GM23338 (cell line): Measurements from ENCODE around the gene DOCK4. TPM values are rescaled to one million over a fixed set of nuclear protein-coding genes. Genes with fewer than 3 reads are reported as not detected.

Experiments
- CREB1 ChIP-seq: fragments of 250-450 bp; sonication (Bioruptor Pico); IDR thresholded peaks from 2 replicates; pipeline ENCODE4 v1.5.0; 2020; ENCODE audit warnings: low read depth, mild to moderate bottlenecking, moderate library complexity
- ETS1 ChIP-seq: IDR thresholded peaks from 2 replicates; pipeline ENCODE4 v1.6.1; 2016; ENCODE audit warnings: antibody characterized with exemption
- EZH2 ChIP-seq: fragments of 200-600 bp; sonication (generic); IDR thresholded peaks from one replicate; pipeline ENCODE4 v1.8.0; 2017; ENCODE audit warnings: antibody characterized with exemption, mild to moderate bottlenecking, low read depth; ENCODE audit not compliant: unreplicated experiment
- EZH2phosphoT487 ChIP-seq: fragments of 200-600 bp; sonication (generic); IDR thresholded peaks from one replicate; pipeline ENCODE4 v1.8.1; 2018; ENCODE audit warnings: antibody characterized with exemption; ENCODE audit not compliant: unreplicated experiment
- JUNB ChIP-seq: IDR thresholded peaks from one replicate; pipeline ENCODE4 v1.6.1; 2016; ENCODE audit warnings: antibody characterized with exemption; ENCODE audit not compliant: unreplicated experiment
- REST ChIP-seq: IDR thresholded peaks from one replicate; pipeline ENCODE4 v1.6.1; 2018; ENCODE audit warnings: antibody characterized with exemption; ENCODE audit not compliant: unreplicated experiment
- ZNF331 ChIP-seq: fragments of 250-450 bp; sonication (Bioruptor Pico); IDR thresholded peaks from 2 replicates; pipeline ENCODE4 v1.5.0; 2020; ENCODE audit warnings: low read depth, mild to moderate bottlenecking, moderate library complexity
- ZNF462 ChIP-seq: fragments of 250-450 bp; sonication (Bioruptor Pico); IDR thresholded peaks from 2 replicates; pipeline ENCODE4 v1.5.0; 2020; ENCODE audit warnings: mild to moderate bottlenecking, moderate library complexity
- polyA plus RNA-seq: library from polyadenylated mRNA; unstranded; fragments of >200 nt; fragmentation: Nextera tagmentation; extraction: Ambion mirVana; gene quantifications from 2 replicates; pipeline ENCODE4 v1.2.1, GENCODE V29; 2016
- total RNA-seq: library from RNA; depleted of rRNA; stranded (reverse); fragments of >200 nt; shearing (Covaris generic); gene quantifications from 2 replicates; pipeline ENCODE4 v1.2.3, GENCODE V29; 2014

The DOCK4 gene
- total and polyA plus RNA-seq, 2 experiments from 2014 or later: 6.3 to 33.8 TPM

GRCh38 chr7:111823826-111824225 lies 382.4 kb downstream of the DOCK4 start (continued):
- no peak for TF ChIP-seq ZNF462 (CRISPR knock-in tag)
- TF ChIP-seq CREB1: no peak
- TF ChIP-seq EZH2phosphoT487: no peak
- TF ChIP-seq ZNF331 (CRISPR knock-in tag): no peak
- no peak for TF ChIP-seq EZH2
- no peak for TF ChIP-seq REST
- no peak for TF ChIP-seq ETS1
- no peak for TF ChIP-seq JUNB
